ENCODE results near the gene PHF14.
A peak's percentile ranks its signal among the peaks of the same experiment; 100 is the strongest.
"Not testable (repeated sequence)": the region's sequence is repeated elsewhere in the genome, so short reads cannot be mapped to it uniquely, and the experiment has no call there.

The PHF14 gene

GRCh38 chr7:10939911-10940703, 33.6 kb upstream of the PHF14 start:
- H3K4me3 ChIP-seq (ENCODE audit: insufficient read length, low read depth), result peak overlapping the region; percentile 95
- H3K9me3 ChIP-seq (ENCODE audit: insufficient read depth, low read length), result no peaks in the 10 kb centered on the region
- H3K9ac ChIP-seq (ENCODE audit: insufficient read length, low read depth), result peak overlapping the region; percentile 99
- H3K27me3 ChIP-seq (ENCODE audit: insufficient read depth, insufficient read length), result no peaks in the 10 kb centered on the region
- peaks cover 37% of the 10 kb centered on the region for H3K36me3 ChIP-seq (ENCODE audit: insufficient read depth, insufficient read length, low read length)
- no peaks in the 10 kb centered on the region for H3K4me1 ChIP-seq (ENCODE audit: insufficient read depth, insufficient read length)
- TF ChIP-seq SUZ12 (IDR thresholded peaks at IDR 0.05; ENCODE audit: extremely low read depth, insufficient read depth, insufficient read length) (no peak), ZNF274 (IDR thresholded peaks at IDR 0.05; ENCODE audit: low read depth, low read length) (no peak), YY1 (IDR thresholded peaks at IDR 0.05; ENCODE audit: insufficient read depth, insufficient read length) (no peak)
- DNase-seq (ENCODE audit: low read depth, low spot score), result peak; percentile 91

- DNase-seq (ENCODE audit: low read depth, low spot score), result no peak
- H3K9ac ChIP-seq (ENCODE audit: insufficient read length, low read depth), result peak overlapping the region; percentile 91
Observed at GRCh38 chr7:10940704-10941355, 32.8 kb upstream of the PHF14 start.

GRCh38 chr7:10950494-10950893, 23.2 kb upstream of the PHF14 start:
- H3K27me3 ChIP-seq (ENCODE audit: insufficient read depth, insufficient read length), result no peaks in the 10 kb centered on the region
- DNase-seq (ENCODE audit: low read depth, low spot score), result no peak
- TF ChIP-seq YY1 (IDR thresholded peaks at IDR 0.05; ENCODE audit: insufficient read depth, insufficient read length), result no peak
- peaks cover 32% of the 10 kb centered on the region for H3K9me3 ChIP-seq (ENCODE audit: insufficient read depth, low read length)
- H3K36me3 ChIP-seq (ENCODE audit: insufficient read depth, insufficient read length, low read length), result no peaks in the 10 kb centered on the region
- no peaks in the 10 kb centered on the region for H3K4me1 ChIP-seq (ENCODE audit: insufficient read depth, insufficient read length)
- H3K4me3 ChIP-seq (ENCODE audit: insufficient read length, low read depth), result no peak overlapping the region
- H3K9ac ChIP-seq (ENCODE audit: insufficient read length, low read depth), result no peak overlapping the region

More at GRCh38 chr7:10940704-10941355, 32.8 kb upstream of the PHF14 start:
- no peaks in the 10 kb centered on the region for H3K4me1 ChIP-seq (ENCODE audit: insufficient read depth, insufficient read length)
- TF ChIP-seq ZNF274 (IDR thresholded peaks at IDR 0.05; ENCODE audit: low read depth, low read length) (no peak), SUZ12 (IDR thresholded peaks at IDR 0.05; ENCODE audit: extremely low read depth, insufficient read depth, insufficient read length) (no peak), YY1 (IDR thresholded peaks at IDR 0.05; ENCODE audit: insufficient read depth, insufficient read length) (no peak)
- H3K4me3 ChIP-seq (ENCODE audit: insufficient read length, low read depth), result peak overlapping the region; percentile 95
- no peaks in the 10 kb centered on the region for H3K9me3 ChIP-seq (ENCODE audit: insufficient read depth, low read length)
- peaks cover 30% of the 10 kb centered on the region for H3K36me3 ChIP-seq (ENCODE audit: insufficient read depth, insufficient read length, low read length)
- no peaks in the 10 kb centered on the region for H3K27me3 ChIP-seq (ENCODE audit: insufficient read depth, insufficient read length)

GRCh38 chr7:10950974-10951578, 22.6 kb upstream of the PHF14 start:
- H3K9me3 ChIP-seq (ENCODE audit: insufficient read depth, low read length), result peaks cover 32% of the 10 kb centered on the region
- H3K4me3 ChIP-seq (ENCODE audit: insufficient read length, low read depth); DNase-seq (ENCODE audit: low read depth, low spot score); H3K4me1 ChIP-seq (ENCODE audit: insufficient read depth, insufficient read length); H3K27me3 ChIP-seq (ENCODE audit: insufficient read depth, insufficient read length); H3K9ac ChIP-seq (ENCODE audit: insufficient read length, low read depth); H3K36me3 ChIP-seq (ENCODE audit: insufficient read depth, insufficient read length, low read length): not testable (repeated sequence)

GRCh38 chr7:10952588-10952987, 21.1 kb upstream of the PHF14 start:
- TF ChIP-seq SUZ12 (IDR thresholded peaks at IDR 0.05; ENCODE audit: extremely low read depth, insufficient read depth, insufficient read length) (no peak), ZNF274 (IDR thresholded peaks at IDR 0.05; ENCODE audit: low read depth, low read length) (no peak), YY1 (IDR thresholded peaks at IDR 0.05; ENCODE audit: insufficient read depth, insufficient read length) (no peak)
- Histone ChIP-seq H3K9me3 (ENCODE audit: insufficient read depth, low read length) (peaks cover 32% of the 10 kb centered on the region), H3K9ac (ENCODE audit: insufficient read length, low read depth) (no peak overlapping the region), H3K4me3 (ENCODE audit: insufficient read length, low read depth) (no peak overlapping the region), H3K36me3 (ENCODE audit: insufficient read depth, insufficient read length, low read length) (no peaks in the 10 kb centered on the region), H3K27me3 (ENCODE audit: insufficient read depth, insufficient read length) (no peaks in the 10 kb centered on the region), H3K4me1 (ENCODE audit: insufficient read depth, insufficient read length) (no peaks in the 10 kb centered on the region)
- DNase-seq (ENCODE audit: low read depth, low spot score), result no peak

GRCh38 chr7:10953078-10953750, 20.5 kb upstream of the PHF14 start:
- not testable (repeated sequence) for H3K27me3 ChIP-seq (ENCODE audit: insufficient read depth, insufficient read length); H3K4me1 ChIP-seq (ENCODE audit: insufficient read depth, insufficient read length); H3K36me3 ChIP-seq (ENCODE audit: insufficient read depth, insufficient read length, low read length); DNase-seq (ENCODE audit: low read depth, low spot score); H3K4me3 ChIP-seq (ENCODE audit: insufficient read length, low read depth); H3K9ac ChIP-seq (ENCODE audit: insufficient read length, low read depth)
- peaks cover 32% of the 10 kb centered on the region for H3K9me3 ChIP-seq (ENCODE audit: insufficient read depth, low read length)

GRCh38 chr7:10956528-10956927, 17.1 kb upstream of the PHF14 start:
- no peak for DNase-seq (ENCODE audit: low read depth, low spot score)
- no peak overlapping the region for H3K4me3 ChIP-seq (ENCODE audit: insufficient read length, low read depth)
- no peak for TF ChIP-seq ZNF274 (IDR thresholded peaks at IDR 0.05; ENCODE audit: low read depth, low read length)
- no peak for TF ChIP-seq YY1 (IDR thresholded peaks at IDR 0.05; ENCODE audit: insufficient read depth, insufficient read length)
- no peak for TF ChIP-seq SUZ12 (IDR thresholded peaks at IDR 0.05; ENCODE audit: extremely low read depth, insufficient read depth, insufficient read length)

GRCh38 chr7:10960242-10960641, 13.4 kb upstream of the PHF14 start:
- not testable (repeated sequence) for H3K9ac ChIP-seq (ENCODE audit: insufficient read length, low read depth); H3K27me3 ChIP-seq (ENCODE audit: insufficient read depth, insufficient read length); H3K36me3 ChIP-seq (ENCODE audit: insufficient read depth, insufficient read length, low read length); H3K9me3 ChIP-seq (ENCODE audit: insufficient read depth, low read length); H3K4me3 ChIP-seq (ENCODE audit: insufficient read length, low read depth); H3K4me1 ChIP-seq (ENCODE audit: insufficient read depth, insufficient read length); DNase-seq (ENCODE audit: low read depth, low spot score)

More at GRCh38 chr7:10956528-10956927, 17.1 kb upstream of the PHF14 start:
- Histone ChIP-seq H3K27me3 (ENCODE audit: insufficient read depth, insufficient read length) (no peaks in the 10 kb centered on the region), H3K9ac (ENCODE audit: insufficient read length, low read depth) (no peak overlapping the region), H3K9me3 (ENCODE audit: insufficient read depth, low read length) (peaks cover 16% of the 10 kb centered on the region), H3K4me1 (ENCODE audit: insufficient read depth, insufficient read length) (no peaks in the 10 kb centered on the region), H3K36me3 (ENCODE audit: insufficient read depth, insufficient read length, low read length) (no peaks in the 10 kb centered on the region)

- H3K9ac ChIP-seq (ENCODE audit: insufficient read length, low read depth); H3K36me3 ChIP-seq (ENCODE audit: insufficient read depth, insufficient read length, low read length); H3K4me1 ChIP-seq (ENCODE audit: insufficient read depth, insufficient read length); H3K4me3 ChIP-seq (ENCODE audit: insufficient read length, low read depth); H3K27me3 ChIP-seq (ENCODE audit: insufficient read depth, insufficient read length); DNase-seq (ENCODE audit: low read depth, low spot score): not testable (repeated sequence)
- H3K9me3 ChIP-seq (ENCODE audit: insufficient read depth, low read length), result peaks cover 21% of the 10 kb centered on the region
Observed at GRCh38 chr7:10965016-10965415, 8.7 kb upstream of the PHF14 start.
